ENCODE measurements around the gene CRISP1.

DNA sequence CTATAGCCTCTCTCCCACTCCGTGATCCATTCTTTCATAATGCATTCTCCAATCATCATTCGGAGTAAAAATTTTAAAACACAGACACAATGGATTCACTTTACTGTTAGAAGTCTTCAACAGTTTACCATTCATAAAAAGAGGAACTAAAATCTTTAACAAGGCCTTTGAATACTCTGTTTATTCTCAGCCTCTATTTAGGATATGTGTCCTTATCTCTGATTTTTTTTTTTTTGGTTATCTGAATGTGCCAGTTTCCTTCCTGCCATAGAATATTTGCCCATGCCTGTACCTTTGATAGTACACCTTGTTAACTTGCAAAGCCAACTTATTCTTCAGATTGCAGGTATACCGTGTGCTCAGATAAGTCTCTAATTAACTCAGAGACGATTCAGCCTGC lies 11.1 kb downstream of the CRISP1 start:
- TF ChIP-seq, protein P1, sequence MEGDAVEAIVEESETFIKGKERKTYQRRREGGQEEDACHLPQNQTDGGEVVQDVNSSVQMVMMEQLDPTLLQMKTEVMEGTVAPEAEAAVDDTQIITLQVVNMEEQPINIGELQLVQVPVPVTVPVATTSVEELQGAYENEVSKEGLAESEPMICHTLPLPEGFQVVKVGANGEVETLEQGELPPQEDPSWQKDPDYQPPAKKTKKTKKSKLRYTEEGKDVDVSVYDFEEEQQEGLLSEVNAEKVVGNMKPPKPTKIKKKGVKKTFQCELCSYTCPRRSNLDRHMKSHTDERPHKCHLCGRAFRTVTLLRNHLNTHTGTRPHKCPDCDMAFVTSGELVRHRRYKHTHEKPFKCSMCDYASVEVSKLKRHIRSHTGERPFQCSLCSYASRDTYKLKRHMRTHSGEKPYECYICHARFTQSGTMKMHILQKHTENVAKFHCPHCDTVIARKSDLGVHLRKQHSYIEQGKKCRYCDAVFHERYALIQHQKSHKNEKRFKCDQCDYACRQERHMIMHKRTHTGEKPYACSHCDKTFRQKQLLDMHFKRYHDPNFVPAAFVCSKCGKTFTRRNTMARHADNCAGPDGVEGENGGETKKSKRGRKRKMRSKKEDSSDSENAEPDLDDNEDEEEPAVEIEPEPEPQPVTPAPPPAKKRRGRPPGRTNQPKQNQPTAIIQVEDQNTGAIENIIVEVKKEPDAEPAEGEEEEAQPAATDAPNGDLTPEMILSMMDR (conservative IDR thresholded peaks at IDR 0.05; ENCODE audit: low read length) = no peak
- TF ChIP-seq EZH2phosphoT487 (IDR thresholded peaks at IDR 0.05; ENCODE audit: borderline replicate concordance, low read depth, low read length) = no peak

Data from OCI-LY7 (cell line).